Tibial nerve (tissue), 4 donors: Measurements from ENCODE around the gene GEMIN8. TPM values are rescaled to one million over a fixed set of nuclear protein-coding genes. Genes with fewer than 3 reads are reported as not detected.

Source experiments
- DNase-seq, 2 donors: peaks; one replicate each; pipeline ENCODE4 v3.0.0-alpha.2; 2019; ENCODE audit warnings: low spot score in 2 of 2
- H3K27ac ChIP-seq, 4 donors: fragments of 200-600 bp; sonication (generic) in 3 of 4; one replicate each; pipeline ENCODE4 v1.5.1; 2017 to 2019; ENCODE audit warnings: mild to moderate bottlenecking in 1 of 4
- H3K27me3 ChIP-seq, 2 donors: fragments of 200-600 bp; sonication (generic) in 1 of 2; one replicate each; pipeline versions ENCODE4 v1.5.1 to v1.6.0; 2017 to 2019
- H3K36me3 ChIP-seq, 3 donors: fragments of 200-600 bp; sonication (generic); one replicate each; pipeline ENCODE4 v1.5.1; 2018 to 2019
- H3K4me1 ChIP-seq, 4 donors: fragments of 200-600 bp; sonication (generic) in 3 of 4; one replicate each; pipeline ENCODE4 v1.5.1; 2017 to 2019
- H3K4me3 ChIP-seq, 4 donors: fragments of 200-600 bp; sonication (generic) in 3 of 4; one replicate each; pipeline ENCODE4 v1.5.1; 2017 to 2019; ENCODE audit warnings: mild to moderate bottlenecking in 1 of 4, moderate library complexity in 1 of 4
- H3K9me3 ChIP-seq, 4 donors: fragments of 200-600 bp; sonication (generic) in 3 of 4; one replicate each; pipeline ENCODE4 v1.5.1; 2017 to 2019
- EP300 ChIP-seq, 2 donors: sonication (generic); formaldehyde crosslinking; IDR thresholded peaks; one replicate each; pipeline ENCODE4 v1.6.1; 2017; ENCODE audit warnings: antibody characterized with exemption in 2 of 2, mild to moderate bottlenecking in 1 of 2
- POLR2A ChIP-seq, 2 donors: fragments of 450-650 bp; IDR thresholded peaks; one replicate each; pipeline ENCODE4 v1.6.1; 2017; ENCODE audit warnings: antibody characterized with exemption in 2 of 2, mild to moderate bottlenecking in 2 of 2, moderate library complexity in 2 of 2
- WGBS, 2 donors: methylation state at CpG; one replicate each; pipeline ENCODE4 v1.1.5; 2018; 5-methylcytosine and 5-hydroxymethylcytosine counted together
- total RNA-seq, 4 donors: library from RNA; depleted of rRNA; stranded (reverse); fragments of >200 nt; gene quantifications; one replicate each; pipeline ENCODE4 v1.1.0, GENCODE V29; 2016
- TF ChIP-seq, protein P1 (sequence below), 5 experiments: fragments of 200-600 bp in 3 of 5; fragments of 450-650 bp in 2 of 5; sonication (generic) in 3 of 5; IDR thresholded peaks; one replicate each; pipeline ENCODE4 v1.5.1; 2016 to 2019; ENCODE audit warnings: antibody characterized with exemption in 5 of 5, mild to moderate bottlenecking in 3 of 5, moderate library complexity in 2 of 5

Gene GEMIN8
- total RNA-seq, 4 donors from 2014 or later = 27.8 to 41.4 (median 37.9) TPM

- TF ChIP-seq EP300 (IDR thresholded peaks at IDR 0.05) (no peak), POLR2A (IDR thresholded peaks at IDR 0.05) (no peak)
- TF ChIP-seq, protein P1, sequence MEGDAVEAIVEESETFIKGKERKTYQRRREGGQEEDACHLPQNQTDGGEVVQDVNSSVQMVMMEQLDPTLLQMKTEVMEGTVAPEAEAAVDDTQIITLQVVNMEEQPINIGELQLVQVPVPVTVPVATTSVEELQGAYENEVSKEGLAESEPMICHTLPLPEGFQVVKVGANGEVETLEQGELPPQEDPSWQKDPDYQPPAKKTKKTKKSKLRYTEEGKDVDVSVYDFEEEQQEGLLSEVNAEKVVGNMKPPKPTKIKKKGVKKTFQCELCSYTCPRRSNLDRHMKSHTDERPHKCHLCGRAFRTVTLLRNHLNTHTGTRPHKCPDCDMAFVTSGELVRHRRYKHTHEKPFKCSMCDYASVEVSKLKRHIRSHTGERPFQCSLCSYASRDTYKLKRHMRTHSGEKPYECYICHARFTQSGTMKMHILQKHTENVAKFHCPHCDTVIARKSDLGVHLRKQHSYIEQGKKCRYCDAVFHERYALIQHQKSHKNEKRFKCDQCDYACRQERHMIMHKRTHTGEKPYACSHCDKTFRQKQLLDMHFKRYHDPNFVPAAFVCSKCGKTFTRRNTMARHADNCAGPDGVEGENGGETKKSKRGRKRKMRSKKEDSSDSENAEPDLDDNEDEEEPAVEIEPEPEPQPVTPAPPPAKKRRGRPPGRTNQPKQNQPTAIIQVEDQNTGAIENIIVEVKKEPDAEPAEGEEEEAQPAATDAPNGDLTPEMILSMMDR (IDR thresholded peaks at IDR 0.05) = no peak
- Histone ChIP-seq H3K4me3 (no peak overlapping the region), H3K27me3 (peaks cover 0 to 18% of the 10 kb centered on the region in 2 donors), H3K9me3 (no peaks in the 10 kb centered on the region), H3K27ac (no peak overlapping the region), H3K4me1 (no peaks in the 10 kb centered on the region), H3K36me3 (no peaks in the 10 kb centered on the region)
- no peak for DNase-seq
Measured at GRCh38 chrX:14043209-14043608, 13.5 kb upstream of the GEMIN8 start.

DNA sequence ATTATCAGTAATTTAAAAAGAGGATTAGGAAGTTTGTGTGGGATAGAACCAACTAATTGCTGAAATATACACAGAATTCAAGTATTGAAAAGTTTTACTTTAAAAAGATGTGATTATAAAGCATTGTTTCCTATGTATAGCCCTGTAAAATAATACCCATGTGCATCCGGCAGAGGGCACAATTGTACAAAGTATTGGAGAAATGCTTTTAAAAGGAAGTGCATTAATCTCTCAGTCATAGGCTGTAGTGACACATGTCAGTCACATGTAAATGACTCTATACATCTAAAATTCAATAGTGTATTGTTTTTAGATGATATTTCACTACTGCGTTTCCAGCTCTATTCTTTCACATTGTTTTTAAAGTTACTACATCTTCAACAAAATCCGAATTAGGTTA is 9.7 kb upstream of the GEMIN8 start:
- TF ChIP-seq POLR2A (IDR thresholded peaks at IDR 0.05) = no peak
- TF ChIP-seq EP300 (IDR thresholded peaks at IDR 0.05) = no peak
- TF ChIP-seq, protein P1 (IDR thresholded peaks at IDR 0.05) = peak; percentile 43 to 69 (median 64)
- Histone ChIP-seq H3K4me3 (no peak overlapping the region), H3K36me3 (no peaks in the 10 kb centered on the region), H3K27me3 (peaks cover 0 to 24% of the 10 kb centered on the region in 2 donors), H3K27ac (no peak overlapping the region), H3K4me1 (no peaks in the 10 kb centered on the region), H3K9me3 (no peaks in the 10 kb centered on the region)
- peak; percentile 18 to 55 for DNase-seq
- WGBS, 2 donors = 26 to 27% methylated on average over 3 of the region's 3 CpGs

DNA sequence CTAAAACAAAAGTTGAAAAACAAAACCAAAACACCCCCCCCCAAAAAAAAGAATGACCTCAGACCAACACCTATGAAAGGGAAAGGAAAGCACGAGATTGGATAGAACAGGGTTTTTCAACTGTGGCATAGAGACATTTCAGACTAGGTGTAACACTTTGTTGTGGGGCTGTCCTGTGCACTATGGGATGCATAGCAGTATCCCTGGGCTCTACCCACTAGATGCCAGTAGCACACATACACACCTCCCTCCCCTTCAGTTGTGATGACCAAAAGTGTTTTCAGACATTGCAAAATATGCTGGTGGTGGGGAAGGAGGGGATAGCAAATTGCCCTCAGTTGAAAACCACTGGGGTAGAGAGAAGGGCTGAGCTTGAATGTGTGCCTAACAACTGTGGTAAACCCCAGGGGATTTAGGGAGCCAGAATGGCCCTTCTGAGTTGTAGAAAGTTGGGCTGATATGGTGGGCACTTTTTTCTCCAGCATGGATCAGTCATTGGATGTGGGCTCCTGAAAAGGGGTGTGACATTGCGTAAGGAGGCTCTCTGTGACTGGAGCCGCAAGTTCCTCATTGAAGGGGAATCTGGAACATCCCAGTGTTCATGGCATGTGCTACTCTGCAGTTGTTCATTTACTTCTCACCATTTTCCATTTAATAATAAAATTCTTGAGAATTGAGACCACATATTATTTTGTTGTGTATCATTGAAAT is 8.8 kb upstream of the GEMIN8 start:
- WGBS, 2 donors = 64 to 77% methylated on average over 3 of the region's 3 CpGs
- Histone ChIP-seq H3K9me3 (no peaks in the 10 kb centered on the region), H3K27me3 (peaks cover 0 to 31% of the 10 kb centered on the region in 2 donors), H3K36me3 (no peaks in the 10 kb centered on the region), H3K27ac (no peak overlapping the region), H3K4me3 (no peak overlapping the region), H3K4me1 (no peaks in the 10 kb centered on the region)
- no peak for DNase-seq
- TF ChIP-seq POLR2A (IDR thresholded peaks at IDR 0.05) (no peak), EP300 (IDR thresholded peaks at IDR 0.05) (no peak)
- TF ChIP-seq, protein P1 (IDR thresholded peaks at IDR 0.05) = no peak

- Histone ChIP-seq H3K9me3 (no peaks in the 10 kb centered on the region), H3K27ac (peak overlapping the region in 2 of 4 donors; percentile 59 to 69), H3K4me3 (no peak overlapping the region), H3K36me3 (no peaks in the 10 kb centered on the region), H3K4me1 (peaks cover 0 to 20% (median 3%) of the 10 kb centered on the region in 4 donors), H3K27me3 (peaks cover 0 to 22% of the 10 kb centered on the region in 2 donors)
- 0 to 5% methylated on average over 2 of the region's 2 CpGs for WGBS, 2 donors
- TF ChIP-seq POLR2A (IDR thresholded peaks at IDR 0.05) (no peak), EP300 (IDR thresholded peaks at IDR 0.05) (no peak)
- TF ChIP-seq, protein P1 (IDR thresholded peaks at IDR 0.05) = peak; percentile 50 to 90 (median 79)
- peak in 1 of 2 donors; percentile 74 for DNase-seq
Measured at GRCh38 chrX:14032406-14032805, 2.7 kb upstream of the GEMIN8 start.

- H3K27ac ChIP-seq = peak overlapping the region; percentile 76 to 91 (median 88)
Measured at GRCh38 chrX:14030174-14030530, 460 bp upstream of the GEMIN8 start.

More at GRCh38 chrX:14030174-14030530, 460 bp upstream of the GEMIN8 start:
- Histone ChIP-seq H3K36me3 (no peaks in the 10 kb centered on the region), H3K27me3 (peaks cover 0 to 15% of the 10 kb centered on the region in 2 donors), H3K9me3 (no peaks in the 10 kb centered on the region), H3K4me1 (peaks cover 0 to 28% (median 12%) of the 10 kb centered on the region in 4 donors), H3K4me3 (peak overlapping the region; percentile 58 to 70 (median 68))
- DNase-seq = no peak
- WGBS, 2 donors = 0 to 17% methylated on average over 7 of the region's 7 CpGs
- TF ChIP-seq, protein P1 (IDR thresholded peaks at IDR 0.05) = no peak
- TF ChIP-seq EP300 (IDR thresholded peaks at IDR 0.05) (no peak), POLR2A (IDR thresholded peaks at IDR 0.05) (no peak)
